22Rv1 (cell line): ENCODE results near the gene CORO6.

Experiments used
- H3K27ac ChIP-seq: fragments of 450-650 bp; 2 replicates; pipeline ENCODE4 v1.5.1; 2017
- CTCF ChIP-seq: fragments of 450-650 bp; IDR thresholded peaks from 2 replicates; pipeline ENCODE4 v1.5.1; 2017; ENCODE audit warnings: mild to moderate bottlenecking
- ZFX ChIP-seq: fragments of 450-650 bp; IDR thresholded peaks from 2 replicates; pipeline ENCODE4 v1.6.1; 2017; ENCODE audit warnings: antibody characterized with exemption, borderline replicate concordance

The CORO6 gene

GRCh38 chr17:29612404-29613280 lies 10.1 kb downstream of the CORO6 start:
- H3K27ac ChIP-seq = 0 out of 2 replicates have a peak overlapping the region, but pooled peaks have one; percentile 20
- TF ChIP-seq ZFX (no peak), CTCF (no peak)

- TF ChIP-seq CTCF (no peak), ZFX (no peak)
- H3K27ac ChIP-seq = no peak overlapping the region
These were observed 10.7 kb downstream of the CORO6 start for GRCh38 chr17:29612094-29612403.

DNA sequence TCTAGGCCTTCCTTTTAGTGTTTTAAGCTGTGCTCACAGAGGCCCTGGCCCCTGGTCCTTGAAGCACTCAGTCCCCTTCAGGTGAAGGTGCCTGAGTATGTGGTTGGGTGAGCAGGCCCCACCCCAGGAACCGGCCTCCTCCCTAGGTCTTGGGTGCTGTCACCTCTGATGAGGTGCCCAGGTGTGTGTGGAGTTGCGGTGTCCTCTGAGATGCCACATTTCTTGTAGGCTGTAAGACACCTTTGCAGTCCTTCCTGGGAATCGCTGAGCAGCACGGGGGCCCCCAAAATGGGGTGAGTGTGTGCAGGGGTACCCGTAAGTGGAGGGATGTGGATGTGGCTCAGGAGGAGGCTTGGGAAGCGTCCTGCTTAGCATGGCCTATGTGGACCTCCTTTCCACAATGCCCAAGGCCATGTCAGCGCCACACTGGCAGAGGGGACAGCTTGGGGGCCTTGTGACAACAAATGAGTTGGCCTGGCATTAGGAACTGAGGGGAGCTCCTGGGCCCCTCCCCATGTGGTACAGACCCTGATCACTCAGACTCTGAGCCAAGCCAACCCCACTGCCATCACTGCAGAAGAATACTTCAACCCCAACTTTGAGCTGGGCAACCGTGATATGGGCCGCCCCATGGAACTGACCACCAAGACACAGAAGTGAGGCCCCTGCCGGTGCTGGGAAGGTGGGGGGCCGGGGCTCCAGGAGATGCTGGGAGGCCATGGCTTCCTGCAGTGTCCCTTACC lies 11.2 kb downstream of the CORO6 start:
- TF ChIP-seq CTCF (no peak), ZFX (no peak)
- H3K27ac ChIP-seq = no peak overlapping the region

GRCh38 chr17:29610395-29610794 lies 12.3 kb downstream of the CORO6 start:
- TF ChIP-seq ZFX (no peak), CTCF (no peak)
- no peak overlapping the region for H3K27ac ChIP-seq

GRCh38 chr17:29608986-29609385 lies 13.7 kb downstream of the CORO6 start:
- H3K27ac ChIP-seq = no peak overlapping the region
- TF ChIP-seq CTCF (no peak), ZFX (no peak)

GRCh38 chr17:29607557-29608195 lies 15.0 kb downstream of the CORO6 start:
- TF ChIP-seq CTCF (no peak), ZFX (no peak)
- H3K27ac ChIP-seq = no peak overlapping the region
